ENCODE results near the gene FER. TPM values are rescaled to one million over a fixed set of nuclear protein-coding genes. Genes with fewer than 3 reads are reported as not detected.
"Not testable (repeated sequence)": the region's sequence is repeated elsewhere in the genome, so short reads cannot be mapped to it uniquely, and the experiment has no call there.

The FER gene
- total and polyA plus RNA-seq, 8 donors, result 1.4 to 15.3 (median 6.2) TPM

DNA sequence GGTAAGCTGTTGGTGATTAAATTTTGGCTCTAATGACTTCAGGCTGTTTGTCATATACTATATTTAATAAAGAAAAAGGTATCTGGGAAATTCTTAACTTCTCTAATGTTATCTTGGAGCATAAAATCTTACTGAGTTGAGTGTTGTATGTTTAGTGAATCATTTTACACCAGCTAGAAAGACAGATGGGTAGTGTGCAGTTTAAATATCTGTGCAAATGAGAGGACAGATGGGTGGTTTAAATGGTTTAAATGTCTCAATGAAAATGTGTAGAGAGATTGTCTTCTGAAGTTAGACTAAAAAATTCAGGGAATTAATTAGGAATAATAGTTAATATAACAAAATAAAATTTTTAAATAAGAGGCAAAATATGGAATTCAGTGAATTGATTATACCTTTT, 114.5 kb downstream of the FER start:
- Histone ChIP-seq H3K36me3 (no peaks in the 10 kb centered on the region), H3K27me3 (no peaks in the 10 kb centered on the region), H3K4me3 (no peak overlapping the region), H3K4me1 (no peaks in the 10 kb centered on the region), H3K9me3 (no peaks in the 10 kb centered on the region), H3K27ac (no peak overlapping the region)
- ATAC-seq (no peak), DNase-seq (no peak), FAIRE-seq (no peak)
- intact Hi-C loops (cut with DNase I), result no loop called here
- TF ChIP-seq, protein P1, sequence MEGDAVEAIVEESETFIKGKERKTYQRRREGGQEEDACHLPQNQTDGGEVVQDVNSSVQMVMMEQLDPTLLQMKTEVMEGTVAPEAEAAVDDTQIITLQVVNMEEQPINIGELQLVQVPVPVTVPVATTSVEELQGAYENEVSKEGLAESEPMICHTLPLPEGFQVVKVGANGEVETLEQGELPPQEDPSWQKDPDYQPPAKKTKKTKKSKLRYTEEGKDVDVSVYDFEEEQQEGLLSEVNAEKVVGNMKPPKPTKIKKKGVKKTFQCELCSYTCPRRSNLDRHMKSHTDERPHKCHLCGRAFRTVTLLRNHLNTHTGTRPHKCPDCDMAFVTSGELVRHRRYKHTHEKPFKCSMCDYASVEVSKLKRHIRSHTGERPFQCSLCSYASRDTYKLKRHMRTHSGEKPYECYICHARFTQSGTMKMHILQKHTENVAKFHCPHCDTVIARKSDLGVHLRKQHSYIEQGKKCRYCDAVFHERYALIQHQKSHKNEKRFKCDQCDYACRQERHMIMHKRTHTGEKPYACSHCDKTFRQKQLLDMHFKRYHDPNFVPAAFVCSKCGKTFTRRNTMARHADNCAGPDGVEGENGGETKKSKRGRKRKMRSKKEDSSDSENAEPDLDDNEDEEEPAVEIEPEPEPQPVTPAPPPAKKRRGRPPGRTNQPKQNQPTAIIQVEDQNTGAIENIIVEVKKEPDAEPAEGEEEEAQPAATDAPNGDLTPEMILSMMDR (IDR thresholded peaks at IDR 0.05), result no peak

DNA sequence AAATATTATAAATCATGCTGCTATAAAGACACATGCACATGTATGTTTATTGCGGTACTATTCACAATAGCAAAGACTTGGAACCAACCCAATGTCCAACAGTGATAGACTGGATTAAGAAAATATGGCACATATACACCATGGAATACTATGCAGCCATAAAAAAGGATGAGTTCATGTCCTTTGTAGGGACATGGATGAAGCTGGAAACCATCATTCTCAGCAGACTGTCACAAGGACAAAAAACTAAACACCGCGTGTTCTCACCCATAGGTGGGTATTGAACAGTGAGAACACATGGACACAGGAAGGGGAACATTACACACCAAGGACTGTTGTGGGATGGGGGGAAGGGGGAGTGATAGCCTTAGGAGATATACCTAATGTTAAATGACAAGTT, 118.4 kb downstream of the FER start:
- DNase-seq; ATAC-seq; FAIRE-seq; H3K36me3 ChIP-seq; H3K27ac ChIP-seq; intact Hi-C loops (cut with DNase I); H3K27me3 ChIP-seq; H3K9me3 ChIP-seq; H3K4me3 ChIP-seq; H3K4me1 ChIP-seq: not testable (repeated sequence)
- WGBS, 2 donors, result 98 to 99% methylated on average over 3 of the region's 3 CpGs

DNA sequence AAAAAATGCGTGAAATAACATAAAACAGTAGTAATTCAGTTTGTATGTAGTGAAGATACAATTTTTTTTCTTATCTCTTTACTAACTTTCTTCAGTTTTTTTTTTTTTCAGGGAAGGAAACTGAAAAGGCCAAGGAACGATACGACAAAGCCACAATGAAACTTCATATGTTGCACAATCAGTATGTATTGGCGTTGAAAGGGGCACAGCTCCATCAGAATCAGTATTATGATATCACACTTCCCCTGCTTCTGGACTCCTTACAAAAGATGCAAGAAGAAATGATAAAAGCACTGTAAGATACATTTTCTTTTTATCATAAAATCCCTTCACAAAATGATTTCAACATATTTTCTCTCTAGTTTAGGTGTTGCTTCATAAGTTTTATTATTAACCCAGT, 120.0 kb downstream of the FER start:
- Histone ChIP-seq H3K27me3 (no peaks in the 10 kb centered on the region), H3K4me3 (no peak overlapping the region), H3K9me3 (no peaks in the 10 kb centered on the region), H3K27ac (no peak overlapping the region), H3K4me1 (no peaks in the 10 kb centered on the region), H3K36me3 (no peaks in the 10 kb centered on the region)
- FAIRE-seq, result no peak
- intact Hi-C loops (cut with DNase I), result no loop called here
- WGBS, 2 donors, result 92 to 95% methylated on average over 4 of the region's 4 CpGs
- TF ChIP-seq, protein P1 (IDR thresholded peaks at IDR 0.05), result no peak
- DNase-seq, result no peak
- no peak for ATAC-seq

DNA sequence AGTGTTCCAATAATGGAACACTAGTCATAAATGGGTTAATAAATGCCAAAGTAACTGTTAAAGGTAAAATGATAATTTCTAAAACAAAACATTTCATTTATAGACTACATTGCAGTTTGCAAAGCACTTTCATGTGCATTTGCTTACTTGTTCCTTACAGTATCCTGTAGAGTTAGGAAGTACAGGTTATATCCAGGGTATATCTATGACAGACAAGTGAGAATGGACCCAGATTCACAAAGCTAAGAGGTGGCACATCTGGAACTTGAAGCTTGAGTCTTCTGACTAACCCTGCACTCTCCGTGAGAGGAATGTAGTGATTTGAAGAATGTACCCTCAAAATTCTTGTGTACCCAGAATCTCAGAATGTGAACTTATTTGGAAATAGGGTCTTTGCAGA, 121.4 kb downstream of the FER start:
- FAIRE-seq (no peak), DNase-seq (no peak), ATAC-seq (no peak)
- intact Hi-C loops (cut with DNase I), result no loop called here
- Histone ChIP-seq H3K4me3 (no peak overlapping the region), H3K9me3 (no peaks in the 10 kb centered on the region), H3K27ac (no peak overlapping the region), H3K36me3 (no peaks in the 10 kb centered on the region), H3K27me3 (no peaks in the 10 kb centered on the region), H3K4me1 (no peaks in the 10 kb centered on the region)
- 96 to 99% methylated on average over 1 of the region's 1 CpG for whole genome bisulfite sequencing, 2 donors
- TF ChIP-seq, protein P1 (IDR thresholded peaks at IDR 0.05), result no peak

DNA sequence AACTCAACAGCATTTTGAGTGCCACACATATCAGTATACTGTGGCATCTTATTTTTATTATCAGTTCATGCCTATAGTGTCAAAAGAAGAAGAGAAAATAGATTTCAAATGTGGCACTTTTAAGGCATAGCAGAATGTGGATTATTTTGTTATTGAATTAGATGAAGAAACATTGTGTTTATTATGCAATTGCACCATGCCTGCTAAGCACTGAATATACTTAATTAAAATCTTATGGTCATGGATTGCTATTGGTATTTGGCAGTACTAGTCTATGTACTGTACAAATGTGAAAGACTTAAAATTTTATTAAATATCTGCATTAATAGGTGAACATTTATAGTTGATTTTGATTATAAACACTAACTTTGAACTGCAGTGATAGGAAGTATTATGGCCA, 128.8 kb downstream of the FER start:
- H3K36me3 ChIP-seq, result no peaks in the 10 kb centered on the region
- H3K4me3 ChIP-seq, result no peak overlapping the region
- ATAC-seq (no peak), FAIRE-seq (no peak), DNase-seq (no peak)
- TF ChIP-seq, protein P1 (IDR thresholded peaks at IDR 0.05), result no peak
- intact Hi-C loops (cut with DNase I), result loop anchor here in 1 of 3 donors (5.0 kb wide), 1 partner anchor 606 kb away; no protein-coding TSS in a partner anchor
- no peaks in the 10 kb centered on the region for H3K4me1 ChIP-seq
- no peak overlapping the region for H3K27ac ChIP-seq
- H3K9me3 ChIP-seq, result no peaks in the 10 kb centered on the region
- no peaks in the 10 kb centered on the region for H3K27me3 ChIP-seq

DNA sequence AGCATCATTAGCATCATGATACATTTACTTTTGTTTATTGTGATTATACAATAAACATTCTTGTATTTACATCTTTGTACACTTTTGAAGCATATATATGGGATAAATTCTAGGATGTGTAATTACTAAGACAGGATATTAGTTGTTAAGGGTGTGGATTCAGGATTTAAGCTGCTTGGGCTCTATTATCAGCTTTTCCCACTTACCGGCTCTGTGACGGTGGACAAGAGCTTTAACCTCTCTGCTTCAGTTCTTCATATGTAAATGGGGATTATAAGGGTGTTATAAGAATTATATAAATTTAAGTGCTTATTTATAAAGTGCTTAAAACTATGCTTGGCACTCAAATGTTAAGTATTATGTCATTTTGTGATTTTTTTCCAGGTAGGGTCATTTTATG, 131.1 kb downstream of the FER start:
- Histone ChIP-seq H3K9me3 (no peaks in the 10 kb centered on the region), H3K27ac (no peak overlapping the region), H3K27me3 (no peaks in the 10 kb centered on the region), H3K36me3 (no peaks in the 10 kb centered on the region), H3K4me1 (no peaks in the 10 kb centered on the region), H3K4me3 (no peak overlapping the region)
- ATAC-seq, result no peak
- DNase-seq, result no peak
- intact Hi-C loops (cut with DNase I), result loop anchor here in 1 of 3 donors (5.0 kb wide), 1 partner anchor 604 kb away; no protein-coding TSS in a partner anchor
- TF ChIP-seq, protein P1 (IDR thresholded peaks at IDR 0.05), result no peak
- WGBS, 2 donors, result 97 to 98% methylated on average over 2 of the region's 2 CpGs
- FAIRE-seq, result no peak

Data from pancreas (tissue), 10 donors.